NT2/D1 (cell line): ENCODE results near the gene ALG14.

ENCODE experiments used
- DNase-seq: peaks from one replicate; pipeline ENCODE4 v3.0.0-alpha.2; 2011; ENCODE audit warnings: low read depth, low spot score
- H3K27me3 ChIP-seq: 2 replicates; pipeline ENCODE4 v1.6.0; 2011; ENCODE audit warnings: mild to moderate bottlenecking; ENCODE audit not compliant: insufficient read length, insufficient read depth
- H3K36me3 ChIP-seq: 2 replicates; pipeline ENCODE4 v1.6.1; 2011; ENCODE audit warnings: mild to moderate bottlenecking, low read length, mixed read lengths; ENCODE audit not compliant: insufficient read depth, insufficient read length
- H3K4me1 ChIP-seq: 2 replicates; pipeline ENCODE4 v1.5.1; 2011; ENCODE audit not compliant: insufficient read depth, insufficient read length
- H3K4me3 ChIP-seq: 2 replicates; pipeline ENCODE4 v1.5.1; 2011; ENCODE audit warnings: low read depth; ENCODE audit not compliant: insufficient read length
- H3K9ac ChIP-seq: 2 replicates; pipeline ENCODE4 v1.6.0; 2011; ENCODE audit warnings: low read depth; ENCODE audit not compliant: insufficient read length
- H3K9me3 ChIP-seq: 2 replicates; pipeline ENCODE4 v1.5.1; 2011; ENCODE audit warnings: mild to moderate bottlenecking, low read length; ENCODE audit not compliant: insufficient read depth
- SUZ12 ChIP-seq: IDR thresholded peaks from 2 replicates; pipeline ENCODE4 v1.6.1; 2011; ENCODE audit not compliant: insufficient read length, insufficient read depth; ENCODE audit errors: extremely low read depth
- YY1 ChIP-seq: IDR thresholded peaks from 2 replicates; pipeline ENCODE4 v1.6.1; 2011; ENCODE audit not compliant: insufficient read length, insufficient read depth
- ZNF274 ChIP-seq: IDR thresholded peaks from 2 replicates; pipeline ENCODE4 v1.6.1; 2011; ENCODE audit warnings: mild to moderate bottlenecking, low read depth, low read length

Gene ALG14

DNA sequence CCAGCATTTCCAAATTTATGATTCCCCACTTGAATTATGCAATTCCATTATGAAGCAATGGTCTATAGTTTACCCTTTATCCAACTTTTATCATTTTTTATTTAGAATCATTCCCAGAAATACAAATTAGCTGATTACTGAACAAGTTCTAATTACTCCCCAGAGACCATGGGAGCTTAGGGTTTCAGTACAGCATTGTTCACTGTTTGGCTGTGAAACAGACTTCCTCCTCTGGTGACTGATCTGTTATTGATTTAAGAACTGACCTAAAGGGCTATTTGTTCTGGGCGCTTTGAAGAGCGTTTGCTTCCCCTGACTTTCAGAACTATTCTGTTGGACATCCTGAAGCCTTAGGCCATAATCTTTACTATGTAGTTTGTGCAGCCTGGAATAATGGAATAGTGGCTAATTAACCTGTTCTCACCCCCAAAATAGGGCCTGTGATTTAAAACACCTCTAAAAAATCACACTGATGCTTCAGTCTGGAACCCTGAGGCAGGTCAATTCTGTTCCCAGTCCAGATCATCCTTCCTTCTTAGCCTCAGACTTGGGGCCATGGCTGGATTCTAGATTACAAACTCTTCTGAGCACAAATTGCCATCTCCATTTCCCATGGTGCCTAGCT is 58.7 kb downstream of the ALG14 start:
- Histone ChIP-seq H3K27me3 (no peaks in the 10 kb centered on the region), H3K36me3 (no peaks in the 10 kb centered on the region), H3K4me3 (no peak overlapping the region), H3K4me1 (no peaks in the 10 kb centered on the region), H3K9me3 (no peaks in the 10 kb centered on the region), H3K9ac (no peak overlapping the region)
- TF ChIP-seq ZNF274 (no peak), YY1 (no peak)
- DNase-seq = no peak

DNA sequence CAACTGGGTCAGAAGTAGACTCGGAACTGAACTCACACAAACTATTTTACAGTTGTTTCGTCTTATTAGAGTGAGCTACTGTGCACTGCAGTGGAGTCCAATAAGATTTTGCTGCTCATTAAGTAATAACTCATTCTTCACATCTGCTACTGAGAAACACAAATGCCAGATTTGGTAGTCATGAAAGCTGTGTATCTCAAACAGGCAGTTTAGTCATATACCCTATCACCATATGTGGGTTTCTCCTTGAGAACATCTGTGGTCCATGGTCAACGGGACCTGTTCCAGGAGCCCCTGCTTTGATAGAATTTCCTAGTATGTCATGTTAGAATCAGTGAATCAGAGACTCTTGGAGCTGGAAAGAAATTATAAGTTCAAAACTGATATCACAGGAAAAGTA is 60.4 kb downstream of the ALG14 start:
- H3K4me3 ChIP-seq = no peak overlapping the region
- TF ChIP-seq SUZ12 = no peak
- TF ChIP-seq YY1 = no peak
- no peak for TF ChIP-seq ZNF274
- H3K9me3 ChIP-seq = no peaks in the 10 kb centered on the region
- H3K4me1 ChIP-seq = no peaks in the 10 kb centered on the region
- no peaks in the 10 kb centered on the region for H3K27me3 ChIP-seq
- H3K36me3 ChIP-seq = no peaks in the 10 kb centered on the region
- no peak overlapping the region for H3K9ac ChIP-seq
- no peak for DNase-seq

DNA sequence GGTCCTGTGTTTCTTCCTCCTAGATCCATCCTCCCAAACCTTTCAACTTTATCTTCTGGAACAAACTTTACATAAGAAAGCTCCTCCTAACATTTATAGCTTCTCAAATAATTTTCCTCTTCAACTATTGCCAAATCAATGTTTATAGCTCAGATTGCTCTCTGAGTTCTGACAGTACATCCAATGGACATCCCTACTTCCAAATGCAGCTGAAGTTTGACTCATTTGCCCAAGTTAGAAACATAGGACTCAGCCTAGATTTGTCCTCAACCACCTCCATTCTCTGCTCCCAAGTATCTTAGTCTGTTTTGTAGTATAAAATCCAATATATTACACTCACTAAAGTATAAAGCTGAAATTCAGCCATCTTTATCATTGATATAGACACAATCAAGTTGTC is 62.6 kb downstream of the ALG14 start:
- Histone ChIP-seq H3K9me3 (no peaks in the 10 kb centered on the region), H3K27me3 (no peaks in the 10 kb centered on the region), H3K4me1 (no peaks in the 10 kb centered on the region), H3K4me3 (no peak overlapping the region), H3K9ac (no peak overlapping the region), H3K36me3 (no peaks in the 10 kb centered on the region)
- no peak for DNase-seq
- TF ChIP-seq SUZ12 = no peak

DNA sequence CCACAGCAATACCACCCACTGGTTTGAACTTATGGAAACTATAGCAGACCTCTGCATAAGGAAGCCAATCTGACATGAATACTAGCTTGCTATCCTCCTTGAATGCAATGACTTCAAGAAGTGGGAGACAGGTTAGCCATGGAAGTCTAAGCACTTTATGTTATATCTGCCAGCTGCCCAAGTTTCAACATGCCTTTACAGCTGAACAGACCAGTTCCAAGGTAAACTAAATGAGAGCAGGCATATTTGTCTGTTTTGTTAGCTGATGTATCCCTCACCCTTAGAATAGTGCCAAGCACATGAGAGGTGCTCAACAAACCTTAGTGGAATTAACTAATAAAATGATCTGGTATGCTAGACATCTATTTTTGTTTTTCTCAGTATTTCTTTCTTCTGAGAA is 65.1 kb downstream of the ALG14 start:
- H3K4me1 ChIP-seq = no peaks in the 10 kb centered on the region
- no peak overlapping the region for H3K4me3 ChIP-seq
- H3K27me3 ChIP-seq = no peaks in the 10 kb centered on the region
- H3K36me3 ChIP-seq = no peaks in the 10 kb centered on the region
- TF ChIP-seq SUZ12 = no peak
- TF ChIP-seq ZNF274 = no peak
- no peak for TF ChIP-seq YY1
- H3K9me3 ChIP-seq = no peaks in the 10 kb centered on the region
- DNase-seq = no peak
- no peak overlapping the region for H3K9ac ChIP-seq

DNA sequence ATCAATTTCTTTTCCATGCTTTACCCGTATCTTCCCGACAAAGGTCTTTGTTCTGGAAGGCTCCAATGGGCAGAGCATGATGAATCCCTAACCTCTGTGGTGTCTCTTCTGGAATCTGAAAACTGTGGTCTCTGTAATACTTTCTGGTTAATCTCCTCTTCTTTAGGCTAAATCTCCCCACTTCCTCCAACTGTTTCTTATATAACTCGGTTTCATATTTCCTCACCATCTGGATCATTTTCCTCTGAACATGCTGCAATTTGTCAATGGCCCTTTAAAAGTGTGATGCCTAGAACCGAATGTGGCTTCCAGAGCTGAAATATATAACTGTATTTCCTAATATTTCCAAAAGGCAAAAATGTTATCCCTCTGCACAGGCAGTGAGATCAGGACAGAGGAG is 66.1 kb downstream of the ALG14 start:
- Histone ChIP-seq H3K27me3 (no peaks in the 10 kb centered on the region), H3K36me3 (no peaks in the 10 kb centered on the region)
- DNase-seq = no peak

DNA sequence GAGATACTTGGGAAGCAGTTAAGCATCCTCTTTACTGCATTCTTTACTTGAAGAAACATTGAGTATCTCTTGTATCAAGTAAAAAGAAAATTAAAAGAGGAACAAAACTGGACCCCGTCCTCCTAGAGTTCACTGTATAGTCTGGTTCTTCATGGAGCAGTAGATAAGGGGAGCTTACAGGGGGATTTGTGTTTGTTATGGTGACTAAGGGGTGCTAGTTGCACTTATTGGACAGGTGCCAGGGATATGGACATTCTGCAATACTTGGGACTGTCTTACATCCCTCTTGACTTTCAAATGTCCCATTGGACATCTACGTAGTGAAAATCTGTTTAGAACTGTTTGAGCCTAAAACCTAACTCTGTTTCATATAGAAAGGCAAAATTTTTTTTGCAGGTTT is 67.2 kb downstream of the ALG14 start:
- no peak overlapping the region for H3K4me3 ChIP-seq
- no peaks in the 10 kb centered on the region for H3K9me3 ChIP-seq
- no peaks in the 10 kb centered on the region for H3K27me3 ChIP-seq
- H3K4me1 ChIP-seq = no peaks in the 10 kb centered on the region
- H3K9ac ChIP-seq = no peak overlapping the region
- TF ChIP-seq SUZ12 = no peak
- no peak for TF ChIP-seq ZNF274
- no peak for TF ChIP-seq YY1
- no peaks in the 10 kb centered on the region for H3K36me3 ChIP-seq
- no peak for DNase-seq

More for the DNA sequence above, 66.1 kb downstream of the ALG14 start:
- H3K9ac ChIP-seq = no peak overlapping the region
- no peak overlapping the region for H3K4me3 ChIP-seq
- TF ChIP-seq YY1 = no peak
- no peak for TF ChIP-seq SUZ12
- TF ChIP-seq ZNF274 = no peak
- H3K9me3 ChIP-seq = no peaks in the 10 kb centered on the region
- no peaks in the 10 kb centered on the region for H3K4me1 ChIP-seq

DNA sequence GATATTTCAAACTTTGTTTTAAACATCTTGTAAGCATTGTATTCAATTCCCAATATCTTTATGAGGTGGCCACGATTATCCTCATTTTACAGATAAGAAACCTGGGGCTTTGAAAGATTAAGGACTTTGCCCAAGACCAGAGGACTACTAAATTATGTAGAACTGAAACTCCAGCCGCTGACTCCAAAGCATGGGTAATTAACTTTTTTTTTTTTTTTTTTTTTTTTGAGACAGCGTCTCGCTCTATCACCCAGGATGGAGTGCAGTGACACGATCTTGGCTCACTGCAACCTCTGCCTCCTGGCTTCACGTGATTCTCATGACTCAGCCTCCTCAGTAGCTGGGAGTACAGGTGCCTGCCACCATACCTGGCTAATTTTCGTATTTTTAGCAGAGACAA is 68.7 kb downstream of the ALG14 start:
- Histone ChIP-seq H3K36me3 (no peaks in the 10 kb centered on the region), H3K9me3 (no peaks in the 10 kb centered on the region), H3K27me3 (no peaks in the 10 kb centered on the region), H3K9ac (no peak overlapping the region), H3K4me3 (no peak overlapping the region), H3K4me1 (no peaks in the 10 kb centered on the region)
- DNase-seq = no peak
- TF ChIP-seq SUZ12 = no peak
- TF ChIP-seq ZNF274 = no peak
- TF ChIP-seq YY1 = no peak

DNA sequence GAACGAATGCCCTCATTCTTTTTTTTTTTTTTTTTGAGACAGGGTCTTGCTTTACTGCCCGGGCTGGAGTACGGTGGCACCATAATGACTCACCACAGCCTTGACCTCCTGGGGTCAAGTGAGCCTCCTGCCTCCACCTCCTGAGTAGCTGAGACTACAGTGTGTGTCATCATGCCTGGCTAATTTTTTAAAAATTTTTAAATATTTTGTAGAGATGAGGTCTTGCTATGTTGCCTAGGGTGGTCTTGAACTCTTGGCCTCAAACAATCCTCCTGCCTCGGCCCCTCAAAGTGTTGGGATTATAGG is 69.4 kb downstream of the ALG14 start:
- no peak for DNase-seq
- H3K4me1 ChIP-seq = no peaks in the 10 kb centered on the region
- H3K27me3 ChIP-seq = no peaks in the 10 kb centered on the region
- TF ChIP-seq YY1 = no peak
- no peak for TF ChIP-seq ZNF274
- no peak for TF ChIP-seq SUZ12
- H3K36me3 ChIP-seq = no peaks in the 10 kb centered on the region
- no peak overlapping the region for H3K9ac ChIP-seq
- H3K9me3 ChIP-seq = no peaks in the 10 kb centered on the region
- no peak overlapping the region for H3K4me3 ChIP-seq
